ENCODE data around the gene GOLGA8J. TPM values are rescaled to one million over a fixed set of nuclear protein-coding genes. Genes with fewer than 3 reads are reported as not detected.
"Not testable (repeated sequence)": the region's sequence is repeated elsewhere in the genome, so short reads cannot be mapped to it uniquely, and the experiment has no call there.

Gene GOLGA8J, protein sequence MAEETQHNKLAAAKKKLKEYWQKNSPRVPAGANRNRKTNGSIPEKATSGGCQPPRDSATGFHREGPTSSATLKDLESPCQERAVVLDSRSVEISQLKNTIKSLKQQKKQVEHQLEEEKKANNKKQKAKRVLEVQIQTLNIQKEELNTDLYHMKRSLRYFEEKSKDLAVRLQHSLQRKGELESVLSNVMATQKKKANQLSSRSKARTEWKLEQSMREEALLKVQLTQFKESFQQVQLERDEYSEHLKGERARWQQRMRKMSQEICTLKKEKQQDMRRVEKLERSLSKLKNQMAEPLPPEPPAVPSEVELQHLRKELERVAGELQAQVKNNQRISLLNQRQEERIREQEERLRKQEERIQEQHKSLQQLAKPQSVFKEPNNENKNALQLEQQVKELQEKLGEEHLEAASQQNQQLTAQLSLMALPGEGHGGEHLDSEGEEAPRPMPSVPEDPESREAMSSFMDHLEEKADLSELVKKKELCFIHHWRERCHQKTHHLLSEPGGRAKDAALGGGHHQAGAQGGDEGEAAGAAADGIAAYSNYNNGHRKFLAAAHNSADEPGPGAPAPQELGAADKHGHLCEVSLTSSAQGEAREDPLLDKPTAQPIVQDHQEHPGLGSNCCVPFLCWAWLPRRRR
- total RNA-seq (2014; rRNA removed; shearing (Covaris generic); ENCODE audit: low replicate concordance), result not detected in 2 replicates

- in situ Hi-C loops (cut with HindIII; ENCODE audit: low pct_unique_long_range_greater_than_20kb, low sequenced_read_pairs), result not testable (repeated sequence)
Measured at GRCh38 chr15:30082655-30083054, at the start of gene GOLGA8J. GOLGA8J (plus strand) TSS chr15:30082955; CDS start chr15:30083053, 98 bp downstream.

DNA sequence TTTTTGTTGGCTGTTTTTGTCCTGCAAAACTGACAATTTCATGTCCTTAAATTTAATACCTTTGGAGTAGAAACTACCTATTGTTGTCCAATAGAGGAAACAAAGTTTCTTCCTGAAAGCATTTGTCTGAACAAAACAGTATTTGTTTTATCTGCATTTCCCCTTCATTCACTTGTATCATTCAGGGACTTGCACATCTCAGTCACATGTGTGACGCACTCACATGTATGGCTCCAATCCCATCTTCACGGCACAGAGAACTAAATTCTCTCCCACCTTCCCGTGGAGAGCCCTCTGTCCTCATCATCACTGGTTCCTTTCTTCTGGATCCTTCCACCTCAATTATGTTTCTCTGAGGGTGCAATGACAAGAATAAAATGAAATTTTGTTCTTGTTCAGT lies 49.5 kb upstream of the GOLGA8J start:
- in situ Hi-C loops (cut with HindIII; ENCODE audit: low pct_unique_long_range_greater_than_20kb, low sequenced_read_pairs), result no loop called here
- DNase-seq (ENCODE audit: low read depth), result no peak

More at GRCh38 chr15:30082655-30083054, at the start of gene GOLGA8J:
- not testable (repeated sequence) for DNase-seq (ENCODE audit: low read depth)

DNA sequence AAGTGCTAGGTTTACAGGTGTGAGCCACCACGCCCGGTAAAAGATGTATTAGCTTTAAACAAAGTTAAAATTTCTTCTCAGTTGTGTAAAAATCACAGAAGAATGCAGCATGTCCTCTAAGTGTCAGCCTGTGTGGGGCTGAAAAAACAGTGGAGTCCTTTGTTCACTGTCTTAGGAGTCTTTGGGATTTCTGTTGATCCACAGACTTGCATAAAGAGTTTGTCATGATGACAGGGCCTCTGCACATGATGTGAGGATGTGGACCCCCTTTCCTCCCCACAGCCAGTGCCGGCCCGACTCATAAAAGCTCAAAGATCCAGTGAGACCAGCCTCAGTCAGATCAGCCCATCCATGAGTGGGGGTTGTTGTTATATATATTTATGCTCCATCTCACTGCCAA lies 49.0 kb upstream of the GOLGA8J start:
- DNase-seq (ENCODE audit: low read depth), result no peak
- in situ Hi-C loops (cut with HindIII; ENCODE audit: low pct_unique_long_range_greater_than_20kb, low sequenced_read_pairs), result no loop called here

DNA sequence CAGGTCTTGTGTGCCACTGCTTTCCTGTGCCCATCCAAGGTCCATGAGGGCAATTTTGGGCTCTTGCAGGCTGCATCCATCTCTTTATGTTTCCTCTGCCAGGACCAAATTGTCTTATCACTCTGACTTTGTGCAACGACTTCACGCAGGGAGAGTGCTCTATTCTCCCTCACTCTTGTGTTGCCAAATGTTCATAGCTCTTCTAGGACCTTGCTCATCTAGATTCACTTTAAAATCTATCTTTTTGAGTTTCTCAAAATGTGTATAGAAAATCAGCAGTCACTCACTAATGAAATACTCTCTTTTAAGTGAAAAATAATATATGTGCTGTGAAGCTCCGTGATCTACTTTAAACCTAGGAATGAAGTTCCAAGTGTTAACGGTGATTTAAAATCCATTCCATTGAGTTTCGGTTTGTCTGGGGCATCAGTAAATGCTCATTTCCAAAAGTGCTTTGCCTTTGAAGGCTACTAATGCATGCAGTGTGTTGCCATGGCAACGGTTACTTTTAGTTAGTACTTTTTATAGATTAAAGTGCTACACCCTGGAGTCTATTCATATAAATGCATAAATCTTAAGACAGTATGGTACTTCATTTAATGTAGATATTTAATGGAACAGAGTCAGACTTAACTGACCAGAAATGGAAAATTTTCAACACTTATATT lies 46.6 kb upstream of the GOLGA8J start:
- in situ Hi-C loops (cut with HindIII; ENCODE audit: low pct_unique_long_range_greater_than_20kb, low sequenced_read_pairs), result no loop called here
- no peak for DNase-seq (ENCODE audit: low read depth)

DNA sequence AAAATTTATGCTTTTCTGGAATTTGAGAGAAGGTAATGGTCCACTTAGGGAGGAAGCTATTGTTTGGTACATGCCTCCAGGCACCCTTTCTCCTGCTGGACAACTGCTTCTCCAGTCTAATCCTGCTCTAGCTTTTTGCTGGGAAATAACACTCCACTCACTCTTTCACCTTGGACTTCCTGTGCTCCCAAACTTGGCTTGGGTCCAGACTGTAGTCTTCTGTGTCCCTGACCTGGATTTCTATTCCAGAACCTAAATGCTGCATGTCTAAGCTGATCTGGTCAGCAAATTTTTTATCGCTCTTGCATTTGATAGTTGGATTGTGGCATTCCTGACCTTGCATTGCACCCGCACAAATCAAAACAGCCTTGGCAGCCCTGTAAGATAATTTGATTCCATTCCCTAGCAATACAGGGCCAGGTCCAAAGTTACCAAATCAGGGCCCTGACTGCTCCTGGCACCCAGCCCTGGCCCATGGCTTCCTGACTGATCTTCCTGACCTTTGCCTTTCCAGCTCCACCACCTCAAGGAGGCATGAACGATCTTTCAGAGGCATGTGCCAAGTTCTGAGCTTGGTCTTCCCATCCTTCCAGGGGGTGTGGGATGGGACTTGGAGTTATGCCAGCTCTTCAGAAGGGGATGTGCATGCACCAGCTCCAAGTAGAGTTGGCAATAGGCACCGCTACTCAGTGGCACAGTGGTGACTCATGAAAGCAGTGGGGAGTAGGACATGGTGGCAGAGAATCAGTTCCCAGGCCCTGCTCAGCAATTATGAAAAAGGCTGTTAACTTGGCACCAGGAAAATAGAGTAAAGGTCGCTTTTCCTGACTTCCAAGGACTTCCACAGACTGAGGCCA lies 43.9 kb upstream of the GOLGA8J start:
- in situ Hi-C loops (cut with HindIII; ENCODE audit: low pct_unique_long_range_greater_than_20kb, low sequenced_read_pairs), result no loop called here
- peak; percentile 46 for DNase-seq (ENCODE audit: low read depth)

- in situ Hi-C loops (cut with HindIII; ENCODE audit: low pct_unique_long_range_greater_than_20kb, low sequenced_read_pairs), result no loop called here
- no peak for DNase-seq (ENCODE audit: low read depth)
Measured at GRCh38 chr15:30041868-30042267, 40.9 kb upstream of the GOLGA8J start.

- no peak for DNase-seq (ENCODE audit: low read depth)
- in situ Hi-C loops (cut with HindIII; ENCODE audit: low pct_unique_long_range_greater_than_20kb, low sequenced_read_pairs), result no loop called here
Measured at GRCh38 chr15:30042556-30042955, 40.2 kb upstream of the GOLGA8J start.

GRCh38 chr15:30043211-30043655 lies 39.5 kb upstream of the GOLGA8J start:
- peak; percentile 36 for DNase-seq (ENCODE audit: low read depth)

DNA sequence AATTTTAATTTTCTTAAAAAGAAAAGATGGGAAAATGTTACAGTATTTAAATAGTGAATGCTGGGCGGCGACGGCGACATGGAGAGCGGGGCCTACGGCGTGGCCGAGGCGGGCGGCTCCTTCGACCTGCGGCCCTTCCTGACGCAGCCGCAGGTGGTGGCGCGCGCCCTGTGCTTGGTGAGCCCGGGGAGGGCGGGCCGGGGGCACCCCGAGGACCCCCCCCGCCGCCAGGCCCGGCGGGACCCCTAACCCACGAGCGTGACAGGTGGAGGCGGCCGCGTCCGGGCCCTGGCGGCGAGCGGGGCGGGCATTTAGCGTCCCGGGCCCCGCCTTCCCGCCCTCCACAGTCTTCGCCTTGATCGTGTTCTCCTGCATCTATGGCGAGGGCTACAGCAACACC lies 38.4 kb upstream of the GOLGA8J start:
- DNase-seq (ENCODE audit: low read depth), result no peak
- in situ Hi-C loops (cut with HindIII; ENCODE audit: low pct_unique_long_range_greater_than_20kb, low sequenced_read_pairs), result no loop called here

More at GRCh38 chr15:30043211-30043655, 39.5 kb upstream of the GOLGA8J start:
- in situ Hi-C loops (cut with HindIII; ENCODE audit: low pct_unique_long_range_greater_than_20kb, low sequenced_read_pairs), result no loop called here

GRCh38 chr15:30044826-30045225 lies 37.9 kb upstream of the GOLGA8J start:
- not testable (repeated sequence) for DNase-seq (ENCODE audit: low read depth)

GRCh38 chr15:30045248-30046041 lies 37.3 kb upstream of the GOLGA8J start:
- DNase-seq (ENCODE audit: low read depth); in situ Hi-C loops (cut with HindIII; ENCODE audit: low pct_unique_long_range_greater_than_20kb, low sequenced_read_pairs): not testable (repeated sequence)

More at GRCh38 chr15:30044826-30045225, 37.9 kb upstream of the GOLGA8J start:
- in situ Hi-C loops (cut with HindIII; ENCODE audit: low pct_unique_long_range_greater_than_20kb, low sequenced_read_pairs), result not testable (repeated sequence)

- in situ Hi-C loops (cut with HindIII; ENCODE audit: low pct_unique_long_range_greater_than_20kb, low sequenced_read_pairs), result no loop called here
- no peak for DNase-seq (ENCODE audit: low read depth)
Measured at GRCh38 chr15:30046430-30046829, 36.3 kb upstream of the GOLGA8J start.

GRCh38 chr15:30055604-30056003 lies 27.2 kb upstream of the GOLGA8J start:
- in situ Hi-C loops (cut with HindIII; ENCODE audit: low pct_unique_long_range_greater_than_20kb, low sequenced_read_pairs), result no loop called here
- no peak for DNase-seq (ENCODE audit: low read depth)

DNA sequence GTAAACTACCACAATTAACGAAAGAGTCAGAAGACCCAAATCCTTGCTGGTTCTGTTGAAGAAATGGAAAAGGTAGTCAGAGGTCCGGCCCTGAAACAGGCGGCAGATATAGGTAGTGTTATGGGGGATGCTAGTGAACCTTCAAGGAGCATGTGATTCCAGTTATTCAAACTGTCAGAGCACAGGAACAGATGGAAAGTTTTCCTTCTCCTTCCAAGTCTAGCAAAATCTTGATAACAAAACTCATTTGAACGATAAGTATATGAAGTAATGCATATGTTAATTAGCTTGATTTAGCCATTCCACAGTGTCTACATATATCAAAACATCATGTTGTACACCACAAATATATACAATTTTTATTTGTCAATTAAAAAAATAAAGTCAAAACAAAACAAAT lies 26.6 kb upstream of the GOLGA8J start:
- no peak for DNase-seq (ENCODE audit: low read depth)
- in situ Hi-C loops (cut with HindIII; ENCODE audit: low pct_unique_long_range_greater_than_20kb, low sequenced_read_pairs), result no loop called here

DNA sequence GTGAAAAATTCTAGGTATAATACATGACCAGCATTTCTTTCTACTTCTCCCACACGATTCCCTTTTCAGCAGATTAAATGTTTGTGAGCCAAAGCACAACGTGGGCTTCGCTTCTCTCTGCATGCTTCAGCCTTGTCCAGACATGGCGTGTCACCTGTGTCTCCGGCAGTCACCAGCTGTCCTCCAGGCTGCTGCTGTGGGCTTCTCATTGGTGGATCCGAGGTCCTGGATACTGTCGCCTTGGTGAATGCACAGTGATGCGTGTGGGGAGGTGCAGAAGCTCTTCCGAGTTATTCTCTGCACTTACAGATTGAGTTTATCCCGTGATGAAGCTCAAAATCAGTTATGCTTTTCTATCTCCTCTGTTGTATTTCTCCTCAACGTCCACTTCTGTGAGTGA lies 23.0 kb upstream of the GOLGA8J start:
- in situ Hi-C loops (cut with HindIII; ENCODE audit: low pct_unique_long_range_greater_than_20kb, low sequenced_read_pairs), result no loop called here

GRCh38 chr15:30062881-30063280 lies 19.9 kb upstream of the GOLGA8J start:
- in situ Hi-C loops (cut with HindIII; ENCODE audit: low pct_unique_long_range_greater_than_20kb, low sequenced_read_pairs), result no loop called here
- no peak for DNase-seq (ENCODE audit: low read depth)

More for the DNA sequence above, 23.0 kb upstream of the GOLGA8J start:
- DNase-seq (ENCODE audit: low read depth), result no peak

DNA sequence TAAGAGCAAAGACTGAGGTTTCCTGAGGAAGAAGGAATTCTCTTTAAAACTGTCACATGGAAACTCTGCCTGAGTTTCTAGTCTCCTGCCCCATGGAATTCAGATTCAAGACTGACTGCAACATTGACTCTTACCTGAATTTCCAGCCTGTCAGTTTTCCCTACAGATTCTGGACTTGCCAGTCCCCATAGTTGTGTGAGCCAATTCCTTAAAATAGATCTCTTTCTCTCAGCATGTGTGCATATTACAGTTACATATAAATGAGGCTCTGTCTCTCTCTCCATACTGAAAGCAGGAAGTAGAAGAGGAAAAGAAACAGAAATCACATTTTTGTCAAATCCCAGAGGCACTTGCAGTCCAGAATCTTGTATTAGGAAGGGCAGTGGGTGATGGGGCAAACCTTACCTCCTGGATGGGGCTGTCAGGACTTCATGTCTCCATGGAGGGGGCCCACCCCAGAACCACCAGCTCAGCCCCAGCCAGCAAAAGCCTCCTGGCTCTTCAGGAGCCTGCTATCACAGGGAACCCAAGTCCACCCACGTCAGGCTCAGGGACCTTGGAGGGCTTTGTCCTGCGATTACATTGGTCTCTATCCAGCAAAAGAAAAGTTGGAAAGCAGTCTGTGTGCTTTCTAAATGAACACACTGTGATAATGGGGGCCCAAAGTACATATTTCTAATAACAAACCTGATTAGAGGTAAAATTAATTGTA lies 18.8 kb upstream of the GOLGA8J start:
- in situ Hi-C loops (cut with HindIII; ENCODE audit: low pct_unique_long_range_greater_than_20kb, low sequenced_read_pairs), result no loop called here
- DNase-seq (ENCODE audit: low read depth), result no peak
